NOMO-1 (cell line): Measurements from ENCODE around the gene NALF2.

ENCODE experiments used
- DNase-seq, 2 experiments: peaks; one replicate each; lab custom pipeline; 2025; ENCODE audit not compliant: unreplicated experiment in 2 of 2; lab: John Stamatoyannopoulos, UW

Gene NALF2

GRCh38 chrX:69503782-69504625 lies at the start of gene NALF2:
TSS of gene NALF2 (plus strand) at chrX:69504326. CDS start at chrX:69505283, 957 bp downstream.
- DNase-seq: no peak

GRCh38 chrX:69457756-69458155 lies 46.4 kb upstream of the NALF2 start:
- no peak for DNase-seq

GRCh38 chrX:69466546-69466945 lies 37.6 kb upstream of the NALF2 start:
- no peak for DNase-seq

- DNase-seq: no peak
Observed at GRCh38 chrX:69469975-69470374, 34.2 kb upstream of the NALF2 start.

GRCh38 chrX:69489625-69490024 lies 14.5 kb upstream of the NALF2 start:
- DNase-seq: no peak

- no peak for DNase-seq
Observed at GRCh38 chrX:69493193-69493592, 10.9 kb upstream of the NALF2 start.

- no peak for DNase-seq
Observed at GRCh38 chrX:69493766-69494165, 10.4 kb upstream of the NALF2 start.

- DNase-seq: no peak
Observed at GRCh38 chrX:69496183-69496582, 7.9 kb upstream of the NALF2 start.

GRCh38 chrX:69501429-69501828 lies 2.7 kb upstream of the NALF2 start:
- no peak for DNase-seq

GRCh38 chrX:69503228-69503781 lies 821 bp upstream of the NALF2 start:
- no peak for DNase-seq

- DNase-seq: no peak
Observed at GRCh38 chrX:69504626-69505612, 793 bp downstream of the NALF2 start.

GRCh38 chrX:69505772-69506616 lies 1.9 kb downstream of the NALF2 start:
- DNase-seq: no peak

GRCh38 chrX:69506617-69507499 lies 2.7 kb downstream of the NALF2 start:
- no peak for DNase-seq

GRCh38 chrX:69507500-69507789 lies 3.3 kb downstream of the NALF2 start:
- no peak for DNase-seq

GRCh38 chrX:69508610-69509009 lies 4.5 kb downstream of the NALF2 start:
- DNase-seq: no peak

- DNase-seq: no peak
Observed at GRCh38 chrX:69510137-69510715, 6.1 kb downstream of the NALF2 start.

GRCh38 chrX:69510914-69511513 lies 6.9 kb downstream of the NALF2 start:
- no peak for DNase-seq

- DNase-seq: no peak
Observed at GRCh38 chrX:69522052-69522451, 17.9 kb downstream of the NALF2 start.

- DNase-seq: no peak
Observed at GRCh38 chrX:69523314-69523713, 19.2 kb downstream of the NALF2 start.
